Measurements from ENCODE around the gene MCFD2.
"Not testable (repeated sequence)": the region's sequence is repeated elsewhere in the genome, so short reads cannot be mapped to it uniquely, and the experiment has no call there.

The MCFD2 gene

DNA sequence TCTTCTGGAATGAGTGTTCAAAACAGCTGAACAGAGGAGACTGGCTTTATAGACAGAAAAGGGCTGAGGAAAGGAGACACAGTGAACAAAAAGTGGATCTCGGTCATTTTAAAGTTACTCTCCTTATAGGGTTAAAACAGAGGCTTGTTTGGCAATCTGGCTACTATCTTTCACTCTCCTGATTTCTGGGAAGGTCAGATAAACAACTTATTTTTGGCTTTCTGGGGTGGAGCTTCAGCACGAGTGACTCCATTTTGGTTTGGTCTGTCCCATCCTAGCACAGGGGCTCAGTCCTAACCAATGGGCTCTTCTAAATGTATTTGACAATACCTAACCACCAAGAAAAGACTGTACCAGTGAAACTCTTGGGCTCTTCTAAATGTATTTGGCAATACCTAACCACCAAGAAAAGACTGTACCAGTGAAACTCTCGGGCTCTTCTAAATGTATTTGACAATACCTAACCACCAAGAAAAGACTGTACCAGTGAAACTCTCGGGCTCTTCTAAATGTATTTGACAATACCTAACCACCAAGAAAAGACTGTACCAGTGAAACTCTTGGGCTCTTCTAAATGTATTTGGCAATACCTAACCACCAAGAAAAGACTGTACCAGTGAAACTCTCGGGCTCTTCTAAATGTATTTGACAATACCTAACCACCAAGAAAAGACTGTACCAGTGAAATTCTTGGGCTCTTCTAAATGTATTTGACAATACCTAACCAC lies 39.5 kb downstream of the MCFD2 start:
- H3K4me3 ChIP-seq (ENCODE audit: low read depth, low read length), result not testable (repeated sequence)

DNA sequence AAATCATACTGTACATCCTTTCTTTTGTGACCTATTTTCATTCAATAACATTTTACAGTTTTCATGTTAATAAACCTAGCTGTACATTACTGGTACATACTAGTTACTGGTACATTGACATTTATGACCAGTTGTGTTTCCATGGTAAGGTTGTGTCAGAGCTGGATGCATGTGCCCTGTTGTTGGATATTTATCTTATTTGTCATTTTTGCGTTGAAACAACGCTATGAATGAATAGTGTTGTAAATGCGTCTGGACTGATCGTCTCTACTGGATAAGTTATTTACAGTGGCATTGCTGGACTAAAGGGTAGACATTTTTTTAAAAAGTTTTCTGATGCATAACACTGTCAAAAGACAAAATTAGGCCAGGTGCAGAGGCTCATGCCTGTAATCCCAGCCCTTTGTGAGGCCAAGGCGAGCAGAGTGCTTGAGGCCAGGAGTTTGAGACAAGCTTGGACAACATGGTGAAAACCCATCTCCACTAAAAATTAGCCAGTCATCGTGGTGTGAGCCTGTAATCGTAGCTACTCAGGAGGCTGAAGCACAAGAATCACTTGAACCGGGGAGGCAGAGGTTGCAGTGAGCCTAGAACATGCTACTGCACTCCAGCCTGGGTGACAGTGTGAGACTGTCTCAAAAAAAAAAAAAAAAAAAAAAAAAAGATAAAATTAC lies 40.2 kb downstream of the MCFD2 start:
- no peak overlapping the region for H3K4me3 ChIP-seq (ENCODE audit: low read depth, low read length)

DNA sequence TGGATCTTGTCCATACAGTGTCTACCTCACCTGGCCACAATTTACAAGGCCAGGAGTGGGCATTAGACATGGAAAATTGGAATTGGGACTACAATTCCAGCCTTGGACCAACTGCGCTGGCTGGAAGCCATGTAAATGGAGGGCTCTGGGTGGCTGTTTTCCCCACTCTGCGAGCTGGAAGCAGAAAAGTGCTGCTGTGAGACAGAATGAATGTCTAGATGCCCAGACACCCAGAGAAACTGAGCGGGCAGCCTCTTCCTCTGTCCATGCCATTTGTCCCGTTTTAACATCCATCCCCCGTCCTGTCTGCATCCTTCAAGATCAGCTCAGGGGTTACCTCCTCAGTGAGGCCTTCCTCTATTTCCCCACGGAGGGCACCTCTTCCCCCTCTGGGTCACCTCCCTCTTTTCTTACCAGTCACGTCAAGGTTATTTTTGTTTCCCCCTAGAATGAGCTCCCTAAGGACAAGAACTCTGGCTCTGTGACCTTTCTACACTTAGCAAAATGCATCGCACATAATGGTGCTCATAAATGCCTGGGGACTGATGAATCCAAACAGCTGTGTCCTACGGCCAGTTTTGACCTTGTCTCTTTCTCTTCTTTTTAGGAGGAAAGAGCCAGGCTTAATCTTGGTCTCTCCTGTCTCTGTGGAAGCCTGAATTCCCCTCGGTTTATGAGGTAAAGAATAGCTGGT lies 41.2 kb downstream of the MCFD2 start:
- H3K4me3 ChIP-seq (ENCODE audit: low read depth, low read length), result no peak overlapping the region

DNA sequence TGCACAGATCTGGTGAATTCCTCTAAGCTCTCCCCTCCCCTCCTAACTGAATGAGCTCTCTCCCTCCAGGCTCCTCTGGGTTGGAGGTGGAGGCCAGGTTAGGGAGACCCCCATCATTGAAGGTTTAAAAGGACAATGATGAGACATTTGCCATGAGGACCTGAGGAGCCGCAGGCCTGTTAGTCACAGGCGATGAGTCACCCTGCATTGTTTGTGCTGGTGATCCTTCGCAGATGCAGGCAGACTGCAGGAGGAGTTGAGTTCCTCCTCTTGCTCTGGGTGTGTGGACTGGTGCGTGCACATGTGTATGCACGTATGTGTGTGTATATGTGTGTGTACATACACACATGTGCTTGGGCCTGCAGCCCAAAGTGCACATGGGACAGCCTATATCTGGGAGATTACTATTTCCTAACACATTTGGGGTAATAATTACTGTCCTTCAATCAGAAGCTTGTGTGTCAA lies 42.0 kb downstream of the MCFD2 start:
- H3K4me3 ChIP-seq (ENCODE audit: low read depth, low read length), result no peak overlapping the region

DNA sequence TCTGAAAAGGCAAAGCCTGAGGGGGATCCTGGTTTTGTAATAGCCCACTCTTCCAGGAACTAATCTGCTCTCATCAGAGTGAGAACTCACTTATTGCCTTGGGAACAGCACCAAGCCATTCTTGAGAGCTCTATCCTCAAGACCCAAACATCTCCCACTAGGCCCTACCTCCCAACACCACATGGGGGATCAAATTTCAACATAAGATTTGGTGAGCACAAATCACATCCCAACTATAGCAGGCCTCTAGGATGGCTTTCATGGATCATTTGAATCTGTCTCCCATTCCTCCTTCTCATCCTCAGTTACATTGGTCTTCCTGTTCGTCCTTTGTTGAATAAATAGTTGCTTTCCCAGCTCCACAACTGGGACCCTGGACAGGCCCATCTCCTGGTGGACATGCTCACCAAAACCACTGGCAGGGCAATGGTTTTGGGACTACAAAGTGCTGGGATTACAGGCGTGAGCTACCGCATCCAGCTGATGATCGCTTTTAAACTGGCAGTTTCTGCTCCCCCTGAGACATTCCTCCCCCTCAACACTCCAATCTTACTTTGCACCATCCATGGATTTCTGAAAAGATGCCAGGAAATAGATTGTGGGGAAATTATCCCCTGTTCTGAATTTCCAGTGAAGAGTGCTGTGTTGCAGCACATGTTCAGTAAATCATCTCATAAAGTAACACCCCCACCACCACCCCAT lies 42.6 kb downstream of the MCFD2 start:
- no peak overlapping the region for H3K4me3 ChIP-seq (ENCODE audit: low read depth, low read length)

DNA sequence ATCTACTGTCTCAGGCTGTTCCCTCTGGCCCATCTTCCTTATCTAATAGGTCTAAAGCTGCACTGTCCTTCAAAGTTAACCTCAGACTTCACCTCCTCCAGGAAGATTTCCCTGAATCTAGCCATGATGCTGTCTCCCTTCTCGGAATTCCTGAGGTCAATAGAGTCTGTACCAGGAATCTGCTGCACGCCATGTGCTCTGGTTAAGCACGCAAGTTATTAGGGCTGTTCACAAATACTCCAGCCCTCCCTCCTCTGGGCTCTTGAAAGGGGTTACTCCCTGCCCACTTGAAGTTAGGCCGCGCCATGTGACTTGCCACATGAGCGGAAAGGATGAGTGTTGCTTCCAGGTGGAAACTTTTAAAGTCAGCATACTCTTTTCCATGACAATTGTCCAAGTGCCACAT lies 43.6 kb downstream of the MCFD2 start:
- H3K4me3 ChIP-seq (ENCODE audit: low read depth, low read length), result no peak overlapping the region

DNA sequence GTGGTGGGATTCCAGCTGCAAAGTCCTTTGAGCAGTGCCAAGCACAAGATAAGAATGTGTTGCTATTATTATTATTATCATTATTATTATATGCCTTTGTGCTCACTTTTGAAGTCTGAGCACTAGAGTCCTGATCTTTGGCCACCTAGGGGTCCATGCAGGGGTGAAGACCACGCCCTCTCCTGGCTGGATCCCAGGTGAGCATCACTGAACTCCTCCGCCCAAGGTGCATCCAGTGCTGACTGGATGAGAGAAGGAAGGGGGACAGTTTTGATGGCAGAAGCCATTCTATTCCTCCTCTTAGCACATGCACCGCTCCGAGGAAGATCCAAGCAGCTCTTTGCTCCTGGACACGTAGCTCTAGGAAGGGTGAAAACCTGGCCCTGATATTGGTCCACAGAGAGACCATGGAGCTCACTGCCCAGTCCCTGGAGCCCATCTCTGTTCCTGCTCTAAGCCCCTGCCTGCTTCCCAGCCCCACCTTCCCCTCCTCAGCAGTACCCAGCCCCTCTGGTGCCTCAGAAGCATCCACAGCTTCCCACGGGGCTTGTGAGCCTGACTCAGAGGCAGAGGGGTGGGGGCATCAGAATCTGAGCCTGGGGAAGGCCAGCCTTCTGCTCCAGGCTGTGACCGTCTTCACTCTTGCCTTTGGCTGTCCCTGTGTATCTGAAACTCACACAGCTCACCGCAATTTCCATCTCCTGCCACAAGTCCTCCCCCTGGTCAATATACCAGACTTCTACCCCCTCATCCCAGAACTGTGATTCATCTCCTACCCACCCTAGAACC lies 45.4 kb downstream of the MCFD2 start:
- no peak overlapping the region for H3K4me3 ChIP-seq (ENCODE audit: low read depth, low read length)

DNA sequence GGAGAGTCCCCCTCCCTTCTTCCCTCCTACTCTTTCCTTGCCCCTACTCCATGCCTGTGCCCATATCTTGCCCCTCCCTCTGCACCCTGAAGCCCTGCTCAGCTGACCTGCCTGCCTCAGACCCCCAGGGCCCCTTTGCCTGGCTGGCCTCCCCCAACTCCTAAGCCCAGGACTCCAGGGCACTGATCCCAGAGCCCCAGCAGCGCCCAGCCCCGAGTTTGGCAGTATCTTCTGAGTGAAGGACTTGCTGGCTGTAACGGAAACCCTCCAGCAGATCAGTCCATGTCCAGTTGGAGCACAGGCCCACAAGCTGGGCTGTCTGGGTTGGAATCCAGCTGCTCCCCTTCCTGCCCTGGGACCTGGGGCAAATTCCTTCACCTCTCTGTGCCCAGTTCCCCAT lies 46.0 kb downstream of the MCFD2 start:
- H3K4me3 ChIP-seq (ENCODE audit: low read depth, low read length), result no peak overlapping the region

DNA sequence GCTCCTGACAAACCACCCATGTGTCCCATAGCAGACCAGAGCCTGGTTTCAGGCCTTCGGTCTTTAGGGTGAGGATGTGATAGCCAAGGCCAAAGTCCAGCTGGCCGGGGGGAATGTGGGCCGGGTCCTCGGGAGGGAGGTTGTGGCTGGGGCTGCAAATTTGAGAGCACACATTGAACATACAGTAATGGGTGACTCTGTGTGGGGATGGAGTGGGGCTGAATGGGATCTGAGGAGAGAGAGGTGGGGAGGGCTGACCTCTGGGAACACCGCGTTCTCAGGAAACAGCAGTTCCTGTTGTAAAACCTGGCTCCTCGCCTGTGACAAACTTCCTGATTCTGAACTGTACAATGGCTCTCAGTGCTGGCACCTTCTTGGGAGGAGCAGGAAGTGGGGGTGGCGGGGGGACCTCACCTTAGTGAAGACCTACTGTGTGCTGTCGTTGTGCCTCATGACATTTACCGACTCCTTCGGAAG lies 48.8 kb downstream of the MCFD2 start:
- no peak overlapping the region for H3K4me3 ChIP-seq (ENCODE audit: low read depth, low read length)

DNA sequence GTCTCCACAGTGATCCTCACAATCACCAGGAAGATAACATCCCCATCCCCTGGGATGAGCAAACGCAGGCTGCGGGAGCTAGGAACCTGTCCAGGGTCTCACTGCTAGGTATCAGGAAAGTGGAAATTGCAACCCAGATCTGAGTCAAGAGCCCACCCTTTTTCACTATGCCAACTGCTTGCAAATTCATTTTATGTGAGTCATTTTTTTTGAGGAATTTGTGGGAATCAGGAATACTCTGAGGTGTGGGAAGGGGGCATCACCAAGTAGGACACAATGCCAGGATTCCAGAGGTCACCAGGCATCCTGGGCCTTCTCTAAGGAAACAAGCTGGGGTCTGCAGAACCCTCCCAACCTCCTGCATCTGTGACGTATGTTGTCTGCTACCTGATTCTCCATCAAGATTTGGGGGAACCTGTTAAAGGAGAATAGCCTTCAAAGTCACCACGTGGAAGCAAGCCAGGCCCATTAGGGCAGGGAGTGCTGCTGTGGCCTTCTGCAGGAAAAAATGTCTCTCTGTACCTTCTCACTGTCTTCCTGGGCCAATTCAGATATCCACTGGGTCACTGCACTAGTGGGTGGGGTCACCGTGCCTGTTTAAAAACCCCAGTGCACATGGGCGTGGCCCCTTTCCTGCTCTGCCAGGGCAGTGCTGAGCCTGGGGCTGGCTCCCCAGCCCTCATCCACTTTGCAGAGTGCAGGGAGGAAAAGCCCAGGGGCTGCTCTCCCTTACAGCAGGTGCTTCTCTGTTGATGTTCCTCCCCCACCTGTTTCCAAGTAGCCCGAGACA lies 50.2 kb downstream of the MCFD2 start:
- H3K4me3 ChIP-seq (ENCODE audit: low read depth, low read length), result no peak overlapping the region

DNA sequence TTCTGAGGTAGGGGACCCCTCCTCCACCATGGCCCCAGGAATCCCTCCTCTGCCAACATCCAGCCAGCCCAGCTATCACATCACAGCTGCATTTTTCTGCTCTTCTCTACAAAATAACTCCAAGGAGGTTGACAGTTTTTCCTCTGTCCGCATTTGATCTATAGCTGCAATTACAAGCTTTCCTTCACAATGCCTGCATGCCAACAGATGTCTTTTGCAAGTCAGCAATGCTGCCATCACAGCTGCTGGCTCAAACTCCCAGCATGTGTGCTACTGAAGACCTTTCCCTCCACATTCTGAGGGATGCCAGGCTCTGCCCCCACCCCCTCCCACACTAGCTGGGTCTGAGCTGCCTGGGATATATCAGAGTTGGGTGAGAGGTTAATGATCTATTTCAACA lies 51.7 kb downstream of the MCFD2 start:
- H3K4me3 ChIP-seq (ENCODE audit: low read depth, low read length), result no peak overlapping the region

DNA sequence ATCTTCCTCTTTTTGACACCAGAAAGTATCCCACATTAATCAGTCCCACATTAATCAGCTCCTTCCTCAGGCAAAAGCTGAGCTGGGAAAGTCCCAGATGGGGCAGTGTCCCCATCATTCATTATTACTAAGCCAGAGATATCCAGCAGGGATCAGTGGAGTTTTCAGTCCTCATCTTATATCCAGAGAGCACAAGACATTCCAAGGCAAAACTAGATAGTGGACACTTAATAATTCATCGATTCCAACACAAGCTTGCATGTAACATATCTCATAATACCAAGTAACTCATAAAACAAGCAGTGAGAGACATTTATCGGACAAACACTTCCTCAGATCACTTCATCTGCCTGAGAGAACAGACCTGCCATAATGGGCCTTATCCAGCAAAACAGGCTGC lies 53.1 kb downstream of the MCFD2 start:
- H3K4me3 ChIP-seq (ENCODE audit: low read depth, low read length), result no peak overlapping the region

DNA sequence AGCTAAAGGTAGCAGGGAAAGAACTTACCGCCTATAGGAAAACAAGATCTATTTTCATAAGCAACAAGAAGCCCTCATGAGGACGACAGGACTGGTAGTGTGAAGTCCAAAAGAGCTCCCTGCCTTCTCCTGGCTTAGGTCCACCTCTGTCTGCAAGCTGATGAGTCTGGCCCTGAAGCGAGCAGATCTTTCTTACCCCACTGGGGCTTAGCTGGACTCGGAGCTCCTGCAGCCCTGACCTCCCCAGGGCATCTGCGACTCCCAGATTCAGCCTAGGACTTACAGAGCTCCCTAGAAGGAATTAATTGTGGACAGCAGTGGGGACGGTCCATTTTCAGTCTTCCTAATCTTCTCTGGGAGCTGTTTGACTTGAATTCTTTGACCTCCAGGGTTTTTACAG lies 53.7 kb downstream of the MCFD2 start:
- no peak overlapping the region for H3K4me3 ChIP-seq (ENCODE audit: low read depth, low read length)

DNA sequence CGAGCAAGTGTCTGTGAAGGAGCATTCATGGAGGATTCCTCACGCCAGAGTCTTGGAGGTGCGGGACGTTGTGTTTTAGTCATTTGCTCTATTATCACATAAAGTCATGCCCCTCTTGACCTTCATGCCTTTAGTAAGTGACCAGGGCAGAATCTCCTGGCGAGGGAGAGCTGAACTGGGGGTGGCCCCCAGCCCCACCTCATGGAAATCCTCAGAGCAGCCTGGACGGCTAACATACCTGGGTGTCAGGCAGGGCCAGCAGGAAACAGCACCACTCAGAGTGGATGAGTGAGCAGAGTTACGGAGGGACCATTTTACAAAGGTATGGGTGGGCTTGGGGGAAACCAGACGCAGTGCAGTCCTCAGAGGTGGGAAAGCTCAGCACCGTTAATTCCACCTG lies 56.1 kb downstream of the MCFD2 start:
- H3K4me3 ChIP-seq (ENCODE audit: low read depth, low read length), result no peak overlapping the region

DNA sequence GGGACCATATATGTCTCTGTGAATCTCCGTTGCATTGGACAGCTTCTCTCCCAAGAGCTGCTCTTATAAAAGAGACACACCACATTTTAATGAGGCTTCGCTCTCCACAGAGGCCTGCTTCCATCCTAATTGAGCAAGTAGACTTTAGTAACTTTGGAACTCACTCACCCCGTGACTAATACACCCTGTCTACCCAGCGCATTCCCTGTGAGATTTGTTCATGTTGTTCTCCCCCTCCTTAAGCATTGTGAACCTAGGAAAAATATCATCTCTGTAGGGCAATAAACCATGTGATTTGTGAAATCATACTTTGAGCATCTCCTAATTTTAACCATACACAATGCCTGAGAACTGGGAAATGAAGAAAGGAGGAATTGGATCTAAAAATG lies 56.9 kb downstream of the MCFD2 start:
- no peak overlapping the region for H3K4me3 ChIP-seq (ENCODE audit: low read depth, low read length)

DNA sequence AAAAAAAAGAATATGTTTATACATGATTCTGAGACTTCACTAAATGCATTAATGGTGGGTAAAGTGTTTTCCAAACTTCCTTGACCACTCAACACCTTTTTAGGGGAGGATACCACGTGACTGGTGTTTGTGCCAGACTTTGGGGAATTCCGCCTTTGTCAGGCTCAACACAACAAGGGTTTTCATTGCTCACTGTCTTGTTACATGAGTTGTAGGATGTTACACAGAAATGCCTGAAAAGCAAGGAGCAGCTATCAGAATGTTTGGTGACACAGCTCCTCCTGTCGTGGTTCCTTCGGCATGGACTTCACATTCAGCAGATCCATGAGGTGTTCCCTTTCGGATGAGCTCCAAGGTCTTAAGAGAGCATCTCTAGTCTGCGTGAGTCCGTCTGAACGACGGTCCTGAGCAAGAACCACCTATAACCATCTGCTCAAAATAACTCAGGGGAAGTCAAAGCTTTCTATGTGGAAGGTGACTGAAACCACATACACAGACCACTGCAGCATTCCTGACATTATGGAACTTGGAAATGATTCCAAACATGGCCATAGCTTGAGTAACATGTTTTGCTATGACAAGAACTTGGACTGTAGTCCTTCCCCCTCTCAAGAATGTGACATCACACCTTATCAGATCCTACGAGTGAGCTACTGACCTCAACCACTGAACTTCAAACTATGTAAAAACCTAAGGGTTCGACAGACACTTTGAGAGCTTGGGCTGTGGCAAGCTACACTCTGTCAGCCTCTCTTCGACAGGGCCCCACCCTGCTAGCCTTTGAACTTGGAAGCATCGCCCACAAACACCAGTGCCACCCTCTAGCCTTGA lies 57.5 kb downstream of the MCFD2 start:
- no peak overlapping the region for H3K4me3 ChIP-seq (ENCODE audit: low read depth, low read length)

DNA sequence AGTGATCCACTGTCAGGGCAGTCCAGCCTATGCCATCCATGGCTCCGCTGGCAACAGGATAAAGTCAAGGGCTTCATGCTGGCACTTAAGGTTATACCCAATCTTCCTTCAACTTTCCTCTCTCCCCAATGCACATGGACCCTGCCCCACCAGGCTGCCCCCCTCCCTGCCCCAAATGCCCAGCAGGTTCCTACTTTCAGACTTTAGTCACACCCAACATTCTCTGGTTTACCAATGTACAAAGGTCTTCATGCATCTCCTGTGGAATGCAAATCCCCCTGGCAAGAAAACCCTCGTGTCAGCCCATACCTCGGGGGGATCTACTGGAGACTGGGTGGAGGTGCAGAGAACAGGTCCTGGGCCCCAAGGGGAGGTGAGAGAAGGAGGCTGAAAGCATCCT lies 59.3 kb downstream of the MCFD2 start:
- no peak overlapping the region for H3K4me3 ChIP-seq (ENCODE audit: low read depth, low read length)

DNA sequence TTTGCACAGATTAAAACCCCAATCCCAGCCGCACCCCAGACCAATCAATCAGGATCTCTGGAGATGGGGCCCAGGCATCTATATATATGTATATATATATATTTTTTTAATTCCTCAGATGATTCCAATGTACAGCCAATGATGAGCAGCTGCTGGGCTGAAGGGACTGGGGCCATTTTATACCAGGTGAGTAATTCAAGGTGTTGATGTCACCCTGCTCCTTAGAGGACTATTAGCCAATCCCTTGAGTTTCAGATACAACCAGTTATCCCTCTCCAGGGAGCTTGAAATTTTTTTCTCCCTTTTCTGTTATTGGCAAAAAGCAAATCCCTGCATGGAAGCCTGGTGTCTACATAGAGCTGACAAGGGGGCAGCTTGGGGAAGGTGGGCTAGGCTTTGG lies 59.8 kb downstream of the MCFD2 start:
- no peak overlapping the region for H3K4me3 ChIP-seq (ENCODE audit: low read depth, low read length)

DNA sequence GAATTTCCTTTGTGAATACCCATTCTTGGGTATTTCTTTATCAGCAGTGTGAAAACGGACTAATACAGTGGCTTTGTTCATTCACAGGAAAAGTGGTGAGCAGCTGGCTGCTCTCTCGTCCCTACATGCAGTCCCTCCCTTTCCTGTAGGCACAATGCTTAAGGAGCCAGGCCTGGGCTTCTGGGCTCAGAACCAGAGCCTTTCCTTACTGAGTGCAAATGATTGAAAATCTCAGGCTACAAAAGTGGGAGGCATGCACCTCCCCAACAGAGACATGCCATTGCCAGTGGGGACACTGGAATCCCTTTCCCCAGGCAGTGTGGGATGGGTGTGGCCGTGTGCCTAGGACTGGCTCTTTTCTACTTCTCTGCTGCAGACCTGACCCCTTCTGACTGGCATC lies 61.3 kb downstream of the MCFD2 start:
- no peak overlapping the region for H3K4me3 ChIP-seq (ENCODE audit: low read depth, low read length)
